ENCODE data around the gene WDFY3.

WDFY3 gene, protein sequence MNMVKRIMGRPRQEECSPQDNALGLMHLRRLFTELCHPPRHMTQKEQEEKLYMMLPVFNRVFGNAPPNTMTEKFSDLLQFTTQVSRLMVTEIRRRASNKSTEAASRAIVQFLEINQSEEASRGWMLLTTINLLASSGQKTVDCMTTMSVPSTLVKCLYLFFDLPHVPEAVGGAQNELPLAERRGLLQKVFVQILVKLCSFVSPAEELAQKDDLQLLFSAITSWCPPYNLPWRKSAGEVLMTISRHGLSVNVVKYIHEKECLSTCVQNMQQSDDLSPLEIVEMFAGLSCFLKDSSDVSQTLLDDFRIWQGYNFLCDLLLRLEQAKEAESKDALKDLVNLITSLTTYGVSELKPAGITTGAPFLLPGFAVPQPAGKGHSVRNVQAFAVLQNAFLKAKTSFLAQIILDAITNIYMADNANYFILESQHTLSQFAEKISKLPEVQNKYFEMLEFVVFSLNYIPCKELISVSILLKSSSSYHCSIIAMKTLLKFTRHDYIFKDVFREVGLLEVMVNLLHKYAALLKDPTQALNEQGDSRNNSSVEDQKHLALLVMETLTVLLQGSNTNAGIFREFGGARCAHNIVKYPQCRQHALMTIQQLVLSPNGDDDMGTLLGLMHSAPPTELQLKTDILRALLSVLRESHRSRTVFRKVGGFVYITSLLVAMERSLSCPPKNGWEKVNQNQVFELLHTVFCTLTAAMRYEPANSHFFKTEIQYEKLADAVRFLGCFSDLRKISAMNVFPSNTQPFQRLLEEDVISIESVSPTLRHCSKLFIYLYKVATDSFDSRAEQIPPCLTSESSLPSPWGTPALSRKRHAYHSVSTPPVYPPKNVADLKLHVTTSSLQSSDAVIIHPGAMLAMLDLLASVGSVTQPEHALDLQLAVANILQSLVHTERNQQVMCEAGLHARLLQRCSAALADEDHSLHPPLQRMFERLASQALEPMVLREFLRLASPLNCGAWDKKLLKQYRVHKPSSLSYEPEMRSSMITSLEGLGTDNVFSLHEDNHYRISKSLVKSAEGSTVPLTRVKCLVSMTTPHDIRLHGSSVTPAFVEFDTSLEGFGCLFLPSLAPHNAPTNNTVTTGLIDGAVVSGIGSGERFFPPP (N-terminal part only)

DNA sequence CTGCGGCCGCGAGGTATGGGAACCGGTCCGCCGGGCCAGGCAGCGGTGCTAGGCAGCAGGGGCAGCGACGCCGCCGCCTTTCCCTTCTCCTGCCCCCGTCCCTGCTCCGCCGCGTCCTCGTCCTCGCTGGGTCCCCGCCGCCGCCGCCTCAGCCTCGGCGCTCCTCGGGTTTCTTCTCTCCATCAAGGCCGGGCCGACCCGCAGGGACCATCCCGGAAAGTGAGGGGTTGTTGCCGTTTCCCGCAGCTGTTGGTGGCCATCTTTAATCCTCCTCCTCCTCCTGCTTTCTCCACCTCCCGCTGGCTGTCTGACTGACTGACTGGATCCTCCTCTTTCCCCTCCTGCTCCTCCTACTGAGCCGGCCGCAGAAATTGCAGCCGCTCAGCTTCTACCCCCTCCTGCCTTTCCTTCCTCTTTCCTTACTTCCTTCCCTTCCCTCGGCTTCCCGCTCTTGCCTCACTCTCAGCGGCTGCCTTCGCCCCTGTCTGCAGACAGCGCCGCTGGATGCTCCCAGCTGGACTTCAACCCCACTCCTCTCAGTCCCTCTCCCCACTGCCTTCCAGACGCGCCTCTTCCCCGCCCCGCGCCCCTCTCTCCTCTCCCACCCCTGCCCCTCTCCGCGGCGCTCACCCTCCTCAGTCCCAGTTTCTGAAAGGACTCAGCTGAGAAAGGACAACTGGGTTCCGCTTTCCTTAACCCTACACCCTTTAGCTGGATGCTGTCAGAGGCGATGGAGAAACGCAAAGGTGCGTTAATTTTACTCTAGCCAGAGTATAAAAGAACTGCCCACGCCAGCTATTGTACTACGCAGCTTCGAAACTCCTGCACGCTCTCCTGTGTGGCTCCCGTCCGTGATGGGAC, at the start of gene WDFY3:
TSS of gene WDFY3 (minus strand) at position 309 of the 861 bp plus-strand sequence. CDS start 106,099 bp downstream, outside the sequence.
- peak; percentile 29 to 35 for DNase-seq

DNA sequence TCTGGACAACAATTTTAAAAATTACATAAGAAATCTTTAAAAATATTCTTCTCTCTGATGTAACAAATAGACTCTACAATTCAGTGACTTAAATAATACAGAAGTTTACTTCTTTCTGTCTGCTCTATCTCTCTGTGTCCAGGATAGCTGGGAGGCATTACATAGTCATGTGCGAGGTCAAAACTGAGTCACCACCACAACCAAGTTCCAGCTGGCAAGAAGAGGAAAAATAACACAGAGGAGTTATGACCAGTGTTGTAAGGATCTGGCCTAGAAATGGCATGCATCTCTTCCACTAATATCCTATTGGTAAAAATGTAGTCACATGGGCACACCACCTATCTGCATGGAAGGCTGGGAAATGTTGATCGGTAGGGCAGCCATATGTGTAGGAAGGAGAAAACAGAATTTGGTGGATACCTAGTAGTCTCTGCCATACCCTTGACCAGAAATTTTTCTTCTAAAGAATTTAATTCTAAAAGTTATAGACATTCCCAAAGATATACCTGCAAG, 39.4 kb upstream of the WDFY3 start:
- DNase-seq, result no peak

DNA sequence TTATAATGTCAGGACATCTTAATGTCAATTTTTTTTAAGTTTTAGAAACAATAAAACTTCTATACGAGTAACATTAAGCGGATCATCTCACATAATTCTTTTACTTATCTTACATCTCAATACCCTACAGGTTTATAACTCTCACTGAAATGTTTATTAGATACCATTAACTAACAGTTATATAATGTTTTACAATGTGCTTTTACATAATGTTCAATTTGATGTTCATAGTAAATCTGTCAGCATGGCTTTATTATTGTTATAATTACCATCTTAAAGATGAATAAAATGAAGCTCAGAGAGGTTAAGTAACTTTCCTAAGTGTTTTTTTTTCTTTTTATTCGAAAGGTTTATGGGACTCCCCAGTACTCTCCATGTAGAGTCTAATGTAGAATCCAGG, 33.9 kb upstream of the WDFY3 start:
- no peak for DNase-seq

DNA sequence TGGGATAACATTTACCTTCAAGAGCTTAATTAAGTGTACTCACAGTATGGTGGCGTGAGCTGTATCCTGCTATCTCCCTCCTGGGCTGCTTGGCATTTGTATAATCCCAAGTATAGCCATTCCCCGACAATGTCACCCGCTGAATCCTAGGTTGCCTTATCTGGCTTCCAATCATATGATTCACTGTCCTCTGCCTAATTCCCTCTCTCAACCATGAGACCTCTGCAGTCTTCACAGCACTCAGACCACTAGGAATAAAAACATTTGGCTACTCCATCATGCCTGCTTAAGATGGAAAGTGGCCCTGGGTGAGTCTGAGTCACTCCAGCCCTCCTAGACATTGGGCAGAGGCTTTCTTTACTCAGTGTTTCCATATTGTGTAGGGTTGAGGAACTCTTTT, 28.9 kb upstream of the WDFY3 start:
- DNase-seq, result no peak

DNA sequence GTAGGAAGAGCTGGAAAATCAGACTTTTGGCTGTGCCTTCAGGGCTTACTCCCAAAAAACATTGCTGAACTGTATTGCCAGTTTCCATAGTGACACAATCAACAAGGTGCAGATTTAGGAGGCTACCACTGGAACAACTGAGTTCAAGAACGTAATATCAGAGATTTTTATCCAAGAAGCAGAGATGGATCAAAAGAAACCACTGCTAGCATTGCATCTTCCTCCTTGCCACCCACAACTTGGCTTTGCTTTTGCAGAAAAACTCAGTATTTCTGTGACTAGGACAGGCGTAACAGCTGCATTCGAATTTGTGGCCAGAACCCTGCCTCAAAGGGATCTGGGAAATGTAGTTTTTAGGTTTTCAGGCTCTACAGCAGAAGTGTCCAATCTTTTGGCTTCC, 27.8 kb upstream of the WDFY3 start:
- DNase-seq, result no peak

DNA sequence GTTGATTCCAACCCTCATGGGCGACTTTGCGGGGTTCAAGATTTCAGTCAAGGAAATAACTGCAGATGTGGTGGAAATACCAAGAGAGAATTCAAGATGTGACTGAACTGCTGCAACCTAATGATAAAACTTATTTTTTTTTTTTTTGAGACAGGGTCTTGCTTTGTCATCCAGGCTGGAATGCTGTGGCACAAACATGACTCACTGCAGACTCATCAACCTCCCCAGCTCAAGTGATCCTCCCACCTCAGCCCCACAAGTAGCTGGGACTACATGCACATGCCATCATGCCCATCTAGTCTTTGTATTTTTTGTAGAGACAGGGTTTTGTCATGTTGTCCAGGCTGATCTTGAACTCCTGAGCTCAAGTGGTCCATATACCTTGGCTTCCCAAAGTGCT, 19.5 kb upstream of the WDFY3 start:
- no peak for DNase-seq

DNA sequence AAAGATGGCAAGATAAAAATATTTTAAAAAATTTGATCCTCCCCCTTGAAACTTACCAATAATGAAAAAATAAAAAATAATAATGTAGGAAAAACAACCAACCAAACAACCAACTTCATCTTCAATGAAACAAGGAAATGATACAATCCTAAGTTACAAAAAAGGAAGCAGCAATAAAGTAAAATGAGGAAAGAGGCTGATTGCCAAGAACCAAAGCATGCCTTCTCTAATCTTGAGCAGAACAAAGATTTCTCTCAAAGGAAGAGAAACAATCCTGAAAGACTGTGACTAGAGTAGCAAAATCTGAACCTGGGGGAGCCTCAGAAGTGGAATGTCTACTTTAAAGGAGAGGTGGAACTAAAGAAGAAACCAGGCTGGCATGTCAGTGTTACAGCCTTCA, 10.9 kb upstream of the WDFY3 start:
- DNase-seq, result no peak

DNA sequence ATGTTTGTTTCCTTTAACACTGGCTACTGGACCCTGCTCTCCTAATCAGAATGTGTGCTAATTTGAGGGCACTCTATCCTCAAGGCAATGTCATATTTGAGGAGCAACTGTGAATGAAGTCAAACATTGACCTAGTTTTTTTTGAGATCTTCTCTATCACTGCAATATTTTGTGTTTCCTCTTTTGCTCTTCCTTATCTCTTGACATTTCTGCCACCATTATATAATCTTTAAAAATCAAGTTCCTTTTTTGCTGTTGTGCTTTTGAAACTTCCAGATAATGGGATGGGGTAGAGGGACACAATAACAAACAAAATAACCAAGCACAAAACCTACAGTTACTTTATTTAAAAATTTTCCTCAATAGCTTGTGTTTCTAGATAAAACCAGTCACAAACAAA, 7.4 kb upstream of the WDFY3 start:
- DNase-seq, result no peak

DNA sequence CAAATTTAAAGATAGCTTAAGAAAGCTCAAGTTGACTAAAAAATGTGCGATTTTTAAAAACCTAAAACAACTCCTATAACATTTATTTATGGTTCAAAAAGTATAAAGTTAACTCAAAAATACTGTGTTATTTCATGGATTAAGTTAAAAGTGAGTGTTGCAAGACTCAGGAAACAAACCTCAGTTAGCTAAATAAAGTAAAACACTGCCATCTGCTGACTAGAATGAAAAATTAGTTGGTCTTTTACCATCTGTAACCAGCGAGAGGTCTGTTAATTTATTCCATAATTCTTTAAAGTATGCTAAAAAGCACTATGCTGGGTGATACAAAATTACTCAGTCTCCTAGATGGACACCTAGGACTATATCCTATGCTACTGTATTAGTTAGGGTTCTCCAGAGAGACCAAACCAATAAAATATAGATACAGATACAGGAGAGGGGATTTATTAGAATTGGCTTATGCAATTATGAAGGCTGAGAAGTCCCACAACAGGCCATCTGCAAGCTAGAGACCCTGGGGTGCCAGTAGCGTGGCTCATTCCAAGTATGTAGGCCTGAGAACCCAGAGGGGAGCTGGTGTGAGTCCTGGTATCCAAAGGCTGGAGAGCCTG, 4.9 kb upstream of the WDFY3 start:
- DNase-seq, result no peak

DNA sequence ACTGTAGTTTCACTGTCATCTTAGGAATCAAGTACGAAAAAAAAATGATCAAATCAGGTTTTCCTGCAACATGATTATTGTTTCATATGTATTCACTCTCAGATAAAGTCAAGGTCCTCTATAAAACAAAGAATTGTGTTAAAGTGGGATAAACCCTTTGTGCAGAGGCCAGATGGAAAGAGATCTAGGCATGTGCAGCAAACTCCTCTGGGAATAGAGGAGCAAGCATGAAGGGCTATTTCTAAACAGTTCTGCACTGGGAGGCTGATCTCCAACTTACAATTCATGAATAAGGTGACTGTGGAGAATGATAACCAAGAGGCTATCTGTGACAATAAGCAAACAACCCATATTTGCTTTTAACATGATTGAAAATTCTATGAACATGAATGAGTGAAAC, 2.4 kb upstream of the WDFY3 start:
- DNase-seq, result no peak

DNA sequence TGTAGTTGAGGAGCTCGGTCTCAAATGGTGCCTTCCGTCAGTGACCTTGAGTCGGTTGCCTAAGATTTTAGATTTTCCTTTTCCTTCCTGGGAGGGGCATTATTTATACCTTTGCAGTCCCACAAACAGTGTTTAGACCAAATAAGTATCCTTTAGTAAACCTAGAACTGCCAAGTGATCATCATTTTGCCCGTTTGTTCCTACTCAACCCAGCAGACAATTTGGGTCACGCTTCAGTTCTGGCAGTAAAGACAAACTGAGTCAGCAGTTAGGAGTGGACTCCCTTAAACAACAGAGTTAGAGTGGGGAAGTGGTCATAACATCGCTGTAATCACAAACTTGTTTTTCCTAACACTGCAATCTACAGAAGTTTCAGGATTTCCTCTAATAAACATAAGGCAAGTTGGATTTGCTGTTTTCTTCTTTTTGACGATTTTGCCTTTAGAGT, 777 bp upstream of the WDFY3 start:
- no peak for DNase-seq

DNA sequence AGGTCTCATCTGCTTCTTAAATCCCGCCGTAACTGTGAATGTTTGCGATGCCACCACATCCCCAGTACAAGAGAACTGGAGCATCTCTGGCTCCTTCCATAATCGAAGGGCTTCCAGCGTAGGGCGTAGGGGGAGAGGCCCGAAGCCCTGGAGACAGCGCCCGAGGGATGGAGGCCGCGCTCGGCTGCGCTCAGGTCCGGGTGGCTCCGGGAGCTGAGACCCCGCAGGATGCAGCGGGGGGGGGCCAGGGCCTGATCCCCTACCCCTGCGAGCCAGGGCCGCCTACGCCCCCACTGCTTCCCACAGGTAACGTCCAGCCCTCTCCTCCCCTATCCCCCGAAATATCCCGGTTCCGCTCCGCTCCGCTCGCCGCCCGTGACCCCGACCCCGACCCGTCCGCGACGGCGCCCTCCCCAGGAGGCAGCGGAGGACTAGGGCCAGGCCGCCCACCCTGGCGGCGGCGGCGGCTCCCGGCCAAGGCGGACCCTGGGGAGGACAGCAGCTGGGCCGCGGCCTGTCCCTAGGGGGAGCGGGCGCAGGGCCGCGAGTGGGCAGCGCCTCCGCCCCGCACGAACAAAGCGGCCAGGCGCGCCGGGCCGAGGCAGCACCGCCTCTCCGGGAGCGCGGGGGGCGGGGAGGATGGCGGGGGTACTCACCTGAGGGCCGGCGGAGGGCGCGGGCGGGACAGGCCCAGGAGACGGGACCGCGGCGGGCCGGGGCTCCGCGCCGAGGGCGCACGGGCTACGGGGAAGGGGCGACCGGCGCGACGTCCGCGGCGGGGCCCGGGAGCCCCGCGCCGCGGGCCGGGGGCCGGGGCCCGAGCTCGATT, 723 bp downstream of the WDFY3 start:
- peak; percentile 17 for DNase-seq

DNA sequence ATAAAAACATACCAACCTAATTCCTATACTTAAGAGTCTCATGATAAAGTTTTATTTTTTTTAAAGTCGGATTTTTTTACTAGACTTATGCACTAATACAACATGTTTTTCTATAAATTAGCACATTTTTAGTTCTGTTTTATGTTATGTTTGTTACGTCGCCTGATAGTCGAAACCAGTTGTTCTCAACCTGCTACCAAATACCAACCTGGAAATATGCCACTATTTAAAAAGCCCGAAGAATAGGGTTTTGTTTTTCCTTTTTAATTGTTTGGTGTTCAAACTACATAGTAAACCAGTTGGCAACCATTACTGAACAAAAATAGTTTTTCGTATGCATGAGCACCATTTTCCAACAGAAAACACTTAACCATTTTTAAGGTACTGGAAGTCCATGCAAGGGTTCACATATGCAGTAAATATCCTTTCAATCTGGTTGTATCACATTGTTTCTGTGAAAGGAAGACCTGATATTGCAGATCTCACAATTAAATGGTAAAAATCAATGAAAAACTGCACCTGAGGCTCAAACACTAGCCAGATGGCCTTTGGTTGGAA, 1.4 kb downstream of the WDFY3 start:
- DNase-seq, result no peak

DNA sequence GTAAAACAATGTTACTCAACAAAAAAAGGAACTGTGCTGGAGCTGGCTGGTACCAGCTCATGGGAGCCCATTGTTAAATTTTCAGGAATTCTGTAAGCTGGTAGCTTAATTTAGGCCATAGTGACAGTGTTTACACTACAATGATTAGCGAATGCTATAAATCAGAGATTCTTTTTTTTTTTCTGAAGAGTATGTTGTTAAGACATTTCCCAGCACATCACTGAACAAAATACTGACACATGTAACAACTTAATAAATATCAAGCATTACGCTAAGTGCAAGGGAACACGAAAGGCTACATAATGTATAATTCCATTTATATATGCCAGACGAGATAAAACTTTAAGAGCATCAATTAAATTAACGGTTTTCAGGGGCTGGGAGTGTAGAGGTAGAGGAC, 4.4 kb downstream of the WDFY3 start:
- DNase-seq, result no peak

DNA sequence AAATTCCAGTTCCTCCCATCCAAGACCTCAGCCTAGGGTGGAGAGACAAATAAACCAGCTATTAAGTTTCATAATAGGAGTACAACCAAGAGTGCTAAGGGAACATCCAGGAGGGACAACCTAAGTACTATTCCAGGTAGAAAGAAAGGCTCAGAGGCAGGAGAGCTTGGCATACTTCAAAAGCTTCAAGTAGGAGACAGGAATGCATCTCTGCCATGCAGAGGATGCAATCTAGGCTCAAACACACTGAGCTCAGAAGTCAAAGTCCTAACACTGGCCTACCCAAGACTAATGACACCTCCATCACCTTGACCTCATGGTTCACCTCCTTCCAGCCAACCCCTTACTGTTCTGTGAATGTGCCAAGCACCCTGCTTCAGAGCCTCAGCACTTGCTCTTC, 8.1 kb downstream of the WDFY3 start:
- DNase-seq, result no peak

DNA sequence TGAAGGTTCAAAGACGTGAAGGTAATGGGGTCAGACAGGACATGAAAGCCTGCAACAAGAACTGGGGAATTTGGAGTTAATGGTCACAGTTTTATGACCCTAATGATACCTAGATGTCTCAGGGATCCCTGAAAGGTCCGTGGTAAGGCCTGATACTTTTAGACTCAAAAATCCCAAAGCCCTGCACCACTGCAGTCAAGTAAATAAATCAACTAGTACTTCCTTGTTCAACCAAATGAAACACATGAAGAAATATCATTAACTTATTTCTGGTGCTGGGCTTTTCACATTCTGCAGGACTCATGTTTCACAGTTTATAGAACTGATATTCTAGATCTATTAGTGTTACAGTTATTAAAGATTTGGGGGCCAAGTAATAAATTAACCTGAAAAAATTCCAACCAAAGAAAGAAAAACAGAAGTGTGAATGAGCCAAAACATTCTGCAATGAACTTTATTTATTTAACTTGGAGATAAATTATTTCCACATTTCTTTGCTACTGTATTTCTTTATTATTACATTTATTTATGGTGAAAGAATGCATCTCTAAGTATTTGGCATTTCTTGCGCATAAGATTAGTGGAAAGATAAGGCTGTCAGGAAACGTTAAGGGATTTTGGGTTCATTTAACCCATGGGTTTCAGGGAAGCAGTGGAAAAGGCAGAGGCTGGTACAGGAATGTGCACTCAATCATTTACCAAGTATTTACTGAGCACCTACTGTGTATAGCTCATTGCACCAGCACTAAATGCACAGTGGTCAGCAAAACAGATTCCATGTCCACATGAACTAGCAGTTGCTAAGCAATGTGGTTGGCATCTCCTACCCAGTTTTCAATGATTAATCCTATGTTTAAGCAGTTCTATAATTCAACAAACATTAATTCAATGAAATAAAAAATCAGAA, 8.7 kb downstream of the WDFY3 start:
- no peak for DNase-seq

DNA sequence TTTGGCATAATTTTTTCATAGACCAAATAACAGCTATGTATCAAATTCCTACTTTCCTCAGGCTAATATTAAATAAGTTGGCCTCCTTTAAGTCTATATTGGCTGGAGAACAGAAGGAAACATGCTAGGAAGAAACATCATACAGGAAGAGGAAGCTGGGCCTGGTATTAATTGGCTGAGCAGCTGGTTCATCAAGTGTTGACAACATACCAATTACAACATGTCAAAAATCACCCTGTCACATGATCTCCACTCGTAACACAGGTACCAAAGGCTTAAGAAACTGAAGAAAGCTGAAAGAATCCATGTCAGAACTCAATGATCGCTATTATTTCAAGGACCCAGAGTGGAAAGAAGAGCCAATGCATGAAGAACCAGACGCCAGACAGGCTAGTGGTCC, 10.5 kb downstream of the WDFY3 start:
- DNase-seq, result no peak

DNA sequence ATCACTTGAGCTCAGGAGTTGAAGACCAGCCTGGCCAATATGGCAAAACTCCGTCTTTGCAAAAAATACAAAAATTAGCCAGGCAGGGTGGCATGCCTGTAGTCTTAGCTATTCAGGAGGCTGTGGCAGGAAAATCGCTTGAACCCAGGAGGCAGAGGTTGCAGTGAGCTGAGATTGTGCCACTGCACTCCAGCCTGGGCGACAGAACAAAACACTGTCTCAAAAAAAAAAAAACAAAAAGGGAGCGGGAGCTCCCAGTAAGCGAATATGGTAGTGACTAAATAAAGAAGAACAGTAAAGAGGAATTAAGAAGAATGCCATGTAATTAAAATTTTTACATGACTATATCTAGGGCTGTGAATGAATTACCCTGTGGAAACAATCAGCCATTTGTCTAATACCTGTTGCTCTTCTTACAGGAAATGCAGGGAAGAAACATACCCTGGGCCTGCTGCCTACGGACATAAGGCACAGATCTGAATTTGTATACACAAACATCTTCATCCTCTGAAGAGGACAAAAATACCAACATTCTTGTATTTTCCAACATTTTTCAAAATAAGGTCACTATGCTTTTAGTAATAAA, 11.4 kb downstream of the WDFY3 start:
- no peak for DNase-seq

DNA sequence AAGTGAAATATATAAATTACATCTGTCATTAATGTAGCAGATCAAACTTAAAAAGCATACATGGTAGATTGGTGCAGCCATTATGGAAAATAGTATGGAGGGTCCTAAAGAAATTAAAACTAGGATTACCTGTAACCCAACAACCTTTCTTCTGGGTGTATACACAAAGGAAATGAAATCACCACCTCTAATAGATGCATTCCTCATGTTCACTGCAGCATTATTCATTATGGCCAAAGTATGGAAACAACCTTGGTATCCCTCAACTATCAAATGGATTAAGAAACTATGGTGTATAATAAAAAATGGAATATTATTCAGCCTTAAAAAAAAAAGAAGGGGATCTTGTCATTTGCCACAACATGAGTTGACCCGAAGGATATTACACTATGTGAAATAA, 13.7 kb downstream of the WDFY3 start:
- no peak for DNase-seq

All from activated T-cell treated with anti-CD3 and anti-CD28 coated beads, Interleukin-2, amount 50 U/mL, for 48 hours (primary cell).